Measurements from ENCODE around the gene NUP107. TPM values are rescaled to one million over a fixed set of nuclear protein-coding genes. Genes with fewer than 3 reads are reported as not detected.

The NUP107 gene
- total and polyA plus RNA-seq, 2 experiments from 2014 or later = 23.0 to 40.1 TPM

DNA sequence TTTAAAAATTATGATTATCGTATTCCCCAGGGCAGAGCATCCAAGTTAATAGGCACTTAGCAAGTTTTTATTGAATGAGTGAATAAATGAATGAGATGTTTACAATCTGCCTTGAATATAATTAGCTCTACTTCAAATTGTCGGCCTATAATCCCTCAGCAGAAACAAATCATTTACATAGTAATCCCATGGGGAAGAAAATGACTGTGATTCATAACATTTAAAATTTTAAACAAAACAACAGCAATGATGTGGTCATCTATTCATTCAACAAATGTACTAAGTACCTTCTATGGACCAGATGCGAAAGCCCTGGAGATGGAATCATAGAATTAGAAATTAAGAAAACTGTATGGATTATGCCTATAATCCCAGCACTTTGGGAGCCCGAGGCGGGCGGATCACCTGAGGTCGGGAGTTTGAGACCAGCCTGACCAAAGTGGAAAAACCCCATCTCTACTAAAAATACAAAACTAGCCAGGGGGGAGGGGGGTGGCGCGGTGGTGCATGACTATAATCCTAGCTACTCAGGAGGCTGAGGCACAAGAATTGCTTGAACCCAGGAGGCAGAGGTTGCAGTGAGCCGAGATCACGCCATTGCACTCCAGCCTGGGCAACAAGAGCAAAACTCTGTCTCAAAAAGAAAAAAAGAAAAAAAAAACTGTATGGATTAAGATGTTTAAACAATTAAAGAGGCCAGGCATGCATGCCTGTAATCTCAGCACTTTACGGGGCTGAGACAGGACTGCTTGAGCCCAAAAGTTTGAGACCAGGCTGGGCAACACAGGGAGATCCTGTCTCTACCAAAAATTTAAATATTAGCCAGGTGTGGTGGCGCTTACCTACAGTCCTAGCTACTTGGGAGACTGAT is 103.5 kb downstream of the NUP107 start:
- no peaks in the 10 kb centered on the region for H3K79me2 ChIP-seq
- 96% methylated on average over 13 of the region's 13 CpGs for WGBS (ENCODE audit: low lambda C conversion rate, missing lambda C conversion rate)
- H3K9me3 ChIP-seq (ENCODE audit: low read depth) = no peaks in the 10 kb centered on the region
- peaks cover 2% of the 10 kb centered on the region for H3K4me1 ChIP-seq (ENCODE audit: insufficient read depth)
- no peak overlapping the region for H2AFZ ChIP-seq
- TF ChIP-seq, protein P1, sequence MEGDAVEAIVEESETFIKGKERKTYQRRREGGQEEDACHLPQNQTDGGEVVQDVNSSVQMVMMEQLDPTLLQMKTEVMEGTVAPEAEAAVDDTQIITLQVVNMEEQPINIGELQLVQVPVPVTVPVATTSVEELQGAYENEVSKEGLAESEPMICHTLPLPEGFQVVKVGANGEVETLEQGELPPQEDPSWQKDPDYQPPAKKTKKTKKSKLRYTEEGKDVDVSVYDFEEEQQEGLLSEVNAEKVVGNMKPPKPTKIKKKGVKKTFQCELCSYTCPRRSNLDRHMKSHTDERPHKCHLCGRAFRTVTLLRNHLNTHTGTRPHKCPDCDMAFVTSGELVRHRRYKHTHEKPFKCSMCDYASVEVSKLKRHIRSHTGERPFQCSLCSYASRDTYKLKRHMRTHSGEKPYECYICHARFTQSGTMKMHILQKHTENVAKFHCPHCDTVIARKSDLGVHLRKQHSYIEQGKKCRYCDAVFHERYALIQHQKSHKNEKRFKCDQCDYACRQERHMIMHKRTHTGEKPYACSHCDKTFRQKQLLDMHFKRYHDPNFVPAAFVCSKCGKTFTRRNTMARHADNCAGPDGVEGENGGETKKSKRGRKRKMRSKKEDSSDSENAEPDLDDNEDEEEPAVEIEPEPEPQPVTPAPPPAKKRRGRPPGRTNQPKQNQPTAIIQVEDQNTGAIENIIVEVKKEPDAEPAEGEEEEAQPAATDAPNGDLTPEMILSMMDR (IDR thresholded peaks at IDR 0.05; ENCODE audit: poor library complexity) = no peak
- TF ChIP-seq EZH2phosphoT487 (IDR thresholded peaks at IDR 0.05; ENCODE audit: low read depth, severe bottlenecking, unreplicated experiment) = no peak
- no peak for TF ChIP-seq EZH2 (IDR thresholded peaks at IDR 0.05; ENCODE audit: borderline replicate concordance)
- H4K20me1 ChIP-seq (ENCODE audit: insufficient read depth, poor library complexity, severe bottlenecking) = no peaks in the 10 kb centered on the region
- no peak overlapping the region for H3K4me2 ChIP-seq
- no peaks in the 10 kb centered on the region for H3K9me2 ChIP-seq (replicated peaks; ENCODE audit: insufficient read depth)
- no peaks in the 10 kb centered on the region for H3K27me3 ChIP-seq
- no peak for DNase-seq (ENCODE audit: low spot score)
- no peaks in the 10 kb centered on the region for H3K36me3 ChIP-seq (replicated peaks; ENCODE audit: insufficient read depth, low read depth)
- H3K4me3 ChIP-seq = no peak overlapping the region
- no peak overlapping the region for H3K27ac ChIP-seq

DNA sequence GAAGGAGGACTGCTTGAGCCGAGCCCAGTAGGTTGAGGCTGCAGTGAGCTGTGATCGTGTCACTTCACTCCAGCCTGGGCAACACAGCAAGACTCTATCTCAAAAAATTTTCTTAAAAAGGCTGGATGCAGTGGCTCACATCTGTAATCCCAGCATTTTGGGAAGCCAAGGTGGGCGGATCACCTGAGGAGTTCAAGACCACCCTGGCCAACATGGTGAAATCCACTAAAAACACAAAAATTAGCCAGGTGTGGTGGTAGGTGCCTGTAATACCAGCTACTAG is 104.1 kb downstream of the NUP107 start:
- Histone ChIP-seq H3K27me3 (no peaks in the 10 kb centered on the region), H3K9me3 (ENCODE audit: low read depth) (no peaks in the 10 kb centered on the region), H3K9me2 (replicated peaks; ENCODE audit: insufficient read depth) (no peaks in the 10 kb centered on the region), H2AFZ (no peak overlapping the region), H3K4me1 (ENCODE audit: insufficient read depth) (peaks cover 2% of the 10 kb centered on the region), H4K20me1 (ENCODE audit: insufficient read depth, poor library complexity, severe bottlenecking) (no peaks in the 10 kb centered on the region), H3K79me2 (no peaks in the 10 kb centered on the region), H3K4me2 (no peak overlapping the region), H3K27ac (no peak overlapping the region), H3K4me3 (no peak overlapping the region), H3K36me3 (replicated peaks; ENCODE audit: insufficient read depth, low read depth) (no peaks in the 10 kb centered on the region)
- WGBS (ENCODE audit: low lambda C conversion rate, missing lambda C conversion rate) = 60% methylated on average over 3 of the region's 3 CpGs
- DNase-seq (ENCODE audit: low spot score) = no peak
- no peak for TF ChIP-seq EZH2 (IDR thresholded peaks at IDR 0.05; ENCODE audit: borderline replicate concordance)
- TF ChIP-seq, protein P1 (IDR thresholded peaks at IDR 0.05; ENCODE audit: poor library complexity) = no peak
- TF ChIP-seq EZH2phosphoT487 (IDR thresholded peaks at IDR 0.05; ENCODE audit: low read depth, severe bottlenecking, unreplicated experiment) = no peak

DNA sequence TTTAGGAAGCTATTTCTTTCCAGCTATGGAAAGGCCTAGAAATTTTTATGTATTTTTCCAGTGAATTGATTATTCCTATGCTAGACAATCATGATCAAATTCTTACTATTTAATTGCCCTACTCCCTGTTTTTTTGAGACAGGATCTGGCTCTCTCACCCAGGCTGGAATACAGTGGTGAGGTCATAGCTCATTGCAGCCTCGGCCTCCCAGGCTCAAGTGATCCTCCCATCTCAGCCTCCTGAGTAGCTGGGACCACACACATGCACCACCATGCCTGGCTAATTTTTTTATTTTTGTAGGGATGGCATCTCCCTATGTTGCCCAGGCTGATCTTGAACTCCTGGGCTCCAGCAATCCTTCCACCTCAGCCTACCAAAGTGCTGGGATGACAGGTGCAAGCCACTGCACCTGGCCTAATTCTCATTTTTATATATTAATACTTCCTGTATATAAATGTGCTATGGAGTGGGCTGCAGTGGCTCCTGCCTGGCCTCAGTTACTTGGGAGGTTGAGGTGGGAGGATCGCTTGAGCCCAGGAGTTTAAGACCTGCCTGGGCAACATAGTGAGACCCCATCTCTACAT is 105.2 kb downstream of the NUP107 start:
- Histone ChIP-seq H3K79me2 (no peaks in the 10 kb centered on the region), H3K27me3 (no peaks in the 10 kb centered on the region), H4K20me1 (ENCODE audit: insufficient read depth, poor library complexity, severe bottlenecking) (no peaks in the 10 kb centered on the region), H2AFZ (no peak overlapping the region), H3K4me1 (ENCODE audit: insufficient read depth) (peaks cover 2% of the 10 kb centered on the region), H3K9me2 (replicated peaks; ENCODE audit: insufficient read depth) (no peaks in the 10 kb centered on the region), H3K27ac (no peak overlapping the region), H3K4me3 (no peak overlapping the region), H3K36me3 (replicated peaks; ENCODE audit: insufficient read depth, low read depth) (no peaks in the 10 kb centered on the region), H3K4me2 (no peak overlapping the region), H3K9me3 (ENCODE audit: low read depth) (no peaks in the 10 kb centered on the region)
- no peak for DNase-seq (ENCODE audit: low spot score)
- TF ChIP-seq, protein P1 (IDR thresholded peaks at IDR 0.05; ENCODE audit: poor library complexity) = no peak
- TF ChIP-seq EZH2 (IDR thresholded peaks at IDR 0.05; ENCODE audit: borderline replicate concordance) (no peak), EZH2phosphoT487 (IDR thresholded peaks at IDR 0.05; ENCODE audit: low read depth, severe bottlenecking, unreplicated experiment) (no peak)
- 90% methylated on average over 2 of the region's 2 CpGs for WGBS (ENCODE audit: low lambda C conversion rate, missing lambda C conversion rate)
